NOMO-1 (cell line): ENCODE measurements around the gene CAMTA1.

Source experiments
- DNase-seq, 2 experiments: peaks; one replicate each; lab custom pipeline; 2025; ENCODE audit not compliant: unreplicated experiment in 2 of 2; lab: John Stamatoyannopoulos, UW

Gene CAMTA1

GRCh38 chr1:7493711-7494454 lies 708.6 kb downstream of the CAMTA1 start:
- DNase-seq = no peak

- DNase-seq = no peak
These were observed 710.7 kb downstream of the CAMTA1 start for GRCh38 chr1:7495962-7496361.

- DNase-seq = no peak
These were observed 711.9 kb downstream of the CAMTA1 start for GRCh38 chr1:7497107-7497637.

GRCh38 chr1:7500381-7501083 lies 715.3 kb downstream of the CAMTA1 start:
- DNase-seq = no peak

- no peak for DNase-seq
These were observed 715.8 kb downstream of the CAMTA1 start for GRCh38 chr1:7501084-7501491.

- no peak for DNase-seq
These were observed 716.7 kb downstream of the CAMTA1 start for GRCh38 chr1:7501723-7502603.

- no peak for DNase-seq
These were observed 718.6 kb downstream of the CAMTA1 start for GRCh38 chr1:7503691-7504437.

GRCh38 chr1:7504438-7504720 lies 719.1 kb downstream of the CAMTA1 start:
- no peak for DNase-seq

- DNase-seq = no peak
These were observed 720.0 kb downstream of the CAMTA1 start for GRCh38 chr1:7505094-7505770.

- DNase-seq = no peak
These were observed 720.7 kb downstream of the CAMTA1 start for GRCh38 chr1:7505771-7506453.

GRCh38 chr1:7506454-7507284 lies 721.4 kb downstream of the CAMTA1 start:
- DNase-seq = no peak

GRCh38 chr1:7507285-7508019 lies 722.2 kb downstream of the CAMTA1 start:
- DNase-seq = no peak

GRCh38 chr1:7508052-7508933 lies 723.0 kb downstream of the CAMTA1 start:
- DNase-seq = no peak

- no peak for DNase-seq
These were observed 723.8 kb downstream of the CAMTA1 start for GRCh38 chr1:7508934-7509519.

GRCh38 chr1:7509598-7509997 lies 724.3 kb downstream of the CAMTA1 start:
- no peak for DNase-seq

GRCh38 chr1:7510389-7510931 lies 725.2 kb downstream of the CAMTA1 start:
- DNase-seq = no peak
